Mesothelial cell of epicardium (in vitro differentiated cells): ENCODE results near the gene NMNAT2. TPM values are rescaled to one million over a fixed set of nuclear protein-coding genes. Genes with fewer than 3 reads are reported as not detected.
A peak's percentile ranks its signal among the peaks of the same experiment; 100 is the strongest.

Experiments used
- DNase-seq, 2 experiments: peaks; one replicate each; pipeline ENCODE4 v3.0.0; 2021; ENCODE audit warnings: low spot score in 2 of 2; ENCODE audit not compliant: unreplicated experiment in 2 of 2
- H3K27ac Mint-ChIP-seq: 2 replicates; pipeline ENCODE4 v1.8.0; 2021; ENCODE audit warnings: mixed read lengths
- H3K27me3 Mint-ChIP-seq: 2 replicates; pipeline ENCODE4 v1.8.0; 2021; ENCODE audit warnings: low read depth, mixed read lengths
- H3K36me3 Mint-ChIP-seq: 2 replicates; pipeline ENCODE4 v1.8.0; 2021; ENCODE audit warnings: mixed read lengths
- H3K4me1 Mint-ChIP-seq: 2 replicates; pipeline ENCODE4 v1.8.0; 2021; ENCODE audit warnings: mixed read lengths
- H3K4me3 Mint-ChIP-seq: 2 replicates; pipeline ENCODE4 v1.8.0; 2021; ENCODE audit warnings: mild to moderate bottlenecking, moderate library complexity, mixed read lengths
- H3K9me3 Mint-ChIP-seq: 2 replicates; pipeline ENCODE4 v1.8.0; 2021; ENCODE audit warnings: mixed read lengths
- total RNA-seq: library from RNA; stranded (reverse); gene quantifications from 3 replicates; pipeline ENCODE4 v1.2.1, GENCODE V29; 2021
- TF ChIP-seq, protein P1 (sequence below): fragments of 200-600 bp; sonication (generic); IDR thresholded peaks from one replicate; pipeline ENCODE4 v1.5.0; 2021; ENCODE audit warnings: antibody characterized with exemption; ENCODE audit not compliant: unreplicated experiment

The NMNAT2 gene
- 0.45 to 1.2 TPM (median 0.69 TPM) in 3 replicates for total RNA-seq

GRCh38 chr1:183417772-183418491 lies at the start of gene NMNAT2:
Gene NMNAT2 (minus strand): TSS chr1:183418380. CDS start chr1:183418267, 113 bp downstream.
- Mint-ChIP-seq H3K27ac (no peak within 1 kb of the TSS), H3K4me1 (peaks cover 22% of the 10 kb centered on the region), H3K27me3 (peaks cover 51% of the 10 kb centered on the region), H3K4me3 (peak within 1 kb of the TSS; percentile 82), H3K36me3 (no peaks in the 10 kb centered on the region), H3K9me3 (no peaks in the 10 kb centered on the region)
- DNase-seq = peak in 1 of 2 experiments; percentile 42
- TF ChIP-seq, protein P1, sequence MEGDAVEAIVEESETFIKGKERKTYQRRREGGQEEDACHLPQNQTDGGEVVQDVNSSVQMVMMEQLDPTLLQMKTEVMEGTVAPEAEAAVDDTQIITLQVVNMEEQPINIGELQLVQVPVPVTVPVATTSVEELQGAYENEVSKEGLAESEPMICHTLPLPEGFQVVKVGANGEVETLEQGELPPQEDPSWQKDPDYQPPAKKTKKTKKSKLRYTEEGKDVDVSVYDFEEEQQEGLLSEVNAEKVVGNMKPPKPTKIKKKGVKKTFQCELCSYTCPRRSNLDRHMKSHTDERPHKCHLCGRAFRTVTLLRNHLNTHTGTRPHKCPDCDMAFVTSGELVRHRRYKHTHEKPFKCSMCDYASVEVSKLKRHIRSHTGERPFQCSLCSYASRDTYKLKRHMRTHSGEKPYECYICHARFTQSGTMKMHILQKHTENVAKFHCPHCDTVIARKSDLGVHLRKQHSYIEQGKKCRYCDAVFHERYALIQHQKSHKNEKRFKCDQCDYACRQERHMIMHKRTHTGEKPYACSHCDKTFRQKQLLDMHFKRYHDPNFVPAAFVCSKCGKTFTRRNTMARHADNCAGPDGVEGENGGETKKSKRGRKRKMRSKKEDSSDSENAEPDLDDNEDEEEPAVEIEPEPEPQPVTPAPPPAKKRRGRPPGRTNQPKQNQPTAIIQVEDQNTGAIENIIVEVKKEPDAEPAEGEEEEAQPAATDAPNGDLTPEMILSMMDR = no peak

GRCh38 chr1:183467687-183468086 lies 49.5 kb upstream of the NMNAT2 start:
- Mint-ChIP-seq H3K9me3 (no peaks in the 10 kb centered on the region), H3K4me1 (peaks cover 8% of the 10 kb centered on the region), H3K27ac (no peak overlapping the region)

DNA sequence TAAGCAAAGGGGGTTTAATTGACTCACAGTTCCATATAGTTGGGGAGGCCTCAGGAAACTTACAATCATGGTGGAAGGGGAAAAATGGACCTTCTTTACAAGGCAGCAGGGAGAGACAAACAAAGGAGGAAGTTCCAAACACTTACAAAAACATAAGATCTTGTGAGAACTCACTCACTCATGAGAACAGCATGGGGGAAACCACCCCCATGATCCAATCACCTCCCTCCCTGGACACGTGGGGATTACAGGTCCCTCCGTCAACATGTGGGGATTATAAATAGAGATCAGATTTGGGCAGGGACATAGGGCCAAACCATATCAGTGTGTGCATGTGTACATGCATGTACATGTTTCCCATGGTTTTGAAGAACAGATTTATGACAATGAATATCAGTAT lies 48.6 kb upstream of the NMNAT2 start:
- no peak overlapping the region for H3K27ac Mint-ChIP-seq
- H3K4me3 Mint-ChIP-seq = no peak overlapping the region
- TF ChIP-seq, protein P1 = no peak
- no peaks in the 10 kb centered on the region for H3K27me3 Mint-ChIP-seq
- no peaks in the 10 kb centered on the region for H3K36me3 Mint-ChIP-seq
- peaks cover 10% of the 10 kb centered on the region for H3K4me1 Mint-ChIP-seq
- no peak for DNase-seq
- H3K9me3 Mint-ChIP-seq = no peaks in the 10 kb centered on the region

More at GRCh38 chr1:183467687-183468086, 49.5 kb upstream of the NMNAT2 start:
- H3K4me3 Mint-ChIP-seq = no peak overlapping the region
- TF ChIP-seq, protein P1 = no peak
- H3K27me3 Mint-ChIP-seq = no peaks in the 10 kb centered on the region
- no peaks in the 10 kb centered on the region for H3K36me3 Mint-ChIP-seq
- DNase-seq = no peak

DNA sequence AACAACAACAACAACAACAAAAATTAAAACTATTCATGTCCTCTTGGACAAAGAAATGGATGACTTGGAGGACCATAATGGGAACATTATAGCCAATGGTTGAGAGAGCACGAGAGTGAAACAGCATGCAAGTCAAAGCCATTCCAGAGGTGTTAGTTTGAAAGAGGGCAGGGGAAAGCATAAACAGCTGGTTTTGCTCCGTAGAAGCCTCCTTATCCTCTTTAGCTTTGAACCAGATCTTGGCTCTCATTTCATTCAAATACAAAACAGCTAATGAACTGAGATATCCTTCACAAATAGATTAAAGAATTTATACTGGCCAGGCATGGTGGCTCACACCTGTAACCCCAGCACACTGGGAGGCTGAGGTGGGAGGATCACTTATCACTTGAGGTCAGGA lies 45.4 kb upstream of the NMNAT2 start:
- Mint-ChIP-seq H3K27me3 (no peaks in the 10 kb centered on the region), H3K36me3 (peaks cover 4% of the 10 kb centered on the region), H3K9me3 (peaks cover 10% of the 10 kb centered on the region), H3K4me1 (peaks cover 6% of the 10 kb centered on the region), H3K27ac (no peak overlapping the region), H3K4me3 (no peak overlapping the region)
- no peak for DNase-seq
- TF ChIP-seq, protein P1 = no peak

DNA sequence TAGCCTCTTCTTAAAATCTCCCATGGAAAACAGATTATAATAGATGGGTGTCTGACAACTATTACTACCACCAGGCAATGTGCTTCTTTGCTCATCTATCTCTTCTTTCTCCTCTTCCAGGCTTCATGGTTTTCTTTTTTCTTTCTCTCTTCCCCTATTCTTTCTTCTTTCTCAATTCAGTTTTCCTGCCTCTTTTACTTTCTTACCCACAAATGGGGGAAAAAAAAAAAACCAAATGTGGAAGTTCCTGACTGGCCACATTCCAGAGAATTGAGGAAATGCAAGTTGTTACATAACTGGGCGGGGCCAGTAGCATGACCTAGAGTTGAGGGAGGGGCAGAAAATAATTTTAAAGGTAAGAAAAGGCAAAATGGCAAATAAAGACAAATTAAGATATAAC lies 43.2 kb upstream of the NMNAT2 start:
- H3K36me3 Mint-ChIP-seq = peaks cover 4% of the 10 kb centered on the region
- TF ChIP-seq, protein P1 = no peak
- peaks cover 9% of the 10 kb centered on the region for H3K4me1 Mint-ChIP-seq
- H3K27me3 Mint-ChIP-seq = no peaks in the 10 kb centered on the region
- H3K9me3 Mint-ChIP-seq = peaks cover 10% of the 10 kb centered on the region
- DNase-seq = no peak
- H3K27ac Mint-ChIP-seq = peak overlapping the region; percentile 41
- H3K4me3 Mint-ChIP-seq = no peak overlapping the region
